ENCODE data around the gene ACAA1.

DNA sequence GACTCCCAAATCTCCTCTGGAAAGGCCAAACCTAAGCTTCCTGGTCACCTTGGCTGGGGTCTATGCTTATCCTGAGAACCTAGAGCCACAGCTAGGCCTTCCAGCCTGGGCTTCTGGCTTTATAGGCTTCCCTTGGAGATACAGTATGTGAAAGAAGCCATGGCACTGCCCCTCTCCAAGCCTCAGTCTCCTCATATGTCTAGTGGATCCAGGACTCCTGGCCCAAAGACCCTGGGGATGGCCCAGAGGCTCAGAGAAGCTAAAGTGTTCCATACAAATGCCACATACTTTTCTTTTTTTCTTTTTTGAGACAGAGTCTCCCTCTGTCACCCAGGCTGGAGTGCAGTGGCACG, 8.6 kb downstream of the ACAA1 start:
- TF ChIP-seq, protein P1, sequence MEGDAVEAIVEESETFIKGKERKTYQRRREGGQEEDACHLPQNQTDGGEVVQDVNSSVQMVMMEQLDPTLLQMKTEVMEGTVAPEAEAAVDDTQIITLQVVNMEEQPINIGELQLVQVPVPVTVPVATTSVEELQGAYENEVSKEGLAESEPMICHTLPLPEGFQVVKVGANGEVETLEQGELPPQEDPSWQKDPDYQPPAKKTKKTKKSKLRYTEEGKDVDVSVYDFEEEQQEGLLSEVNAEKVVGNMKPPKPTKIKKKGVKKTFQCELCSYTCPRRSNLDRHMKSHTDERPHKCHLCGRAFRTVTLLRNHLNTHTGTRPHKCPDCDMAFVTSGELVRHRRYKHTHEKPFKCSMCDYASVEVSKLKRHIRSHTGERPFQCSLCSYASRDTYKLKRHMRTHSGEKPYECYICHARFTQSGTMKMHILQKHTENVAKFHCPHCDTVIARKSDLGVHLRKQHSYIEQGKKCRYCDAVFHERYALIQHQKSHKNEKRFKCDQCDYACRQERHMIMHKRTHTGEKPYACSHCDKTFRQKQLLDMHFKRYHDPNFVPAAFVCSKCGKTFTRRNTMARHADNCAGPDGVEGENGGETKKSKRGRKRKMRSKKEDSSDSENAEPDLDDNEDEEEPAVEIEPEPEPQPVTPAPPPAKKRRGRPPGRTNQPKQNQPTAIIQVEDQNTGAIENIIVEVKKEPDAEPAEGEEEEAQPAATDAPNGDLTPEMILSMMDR (conservative IDR thresholded peaks at IDR 0.05; ENCODE audit: low read depth, low read length): no peak
- TF ChIP-seq EZH2 (IDR thresholded peaks at IDR 0.05; ENCODE audit: low read length, unreplicated experiment): no peak

Measured in PC-3 (cell line).